Bronchial epithelial cell (primary cell): ENCODE results near the gene SNRPD2. TPM values are rescaled to one million over a fixed set of nuclear protein-coding genes. Genes with fewer than 3 reads are reported as not detected.

Experiments used
- DNase-seq: peaks from one replicate; pipeline ENCODE4 v3.0.0-alpha.2; 2010; ENCODE audit warnings: low read depth
- FAIRE-seq: peaks from 2 replicates; lab custom pipeline; 2011; peaks lifted over from hg19 to GRCh38; lab: Jason Lieb, UNC
- H3K27me3 ChIP-seq: 2 replicates; pipeline ENCODE4 v1.5.1; 2011; ENCODE audit warnings: low read length; ENCODE audit not compliant: control insufficient read depth, insufficient read depth
- H3K36me3 ChIP-seq: 2 replicates; pipeline ENCODE4 v1.5.1; 2011; ENCODE audit warnings: low read length; ENCODE audit not compliant: control insufficient read depth, insufficient read depth
- H3K4me3 ChIP-seq: 2 replicates; pipeline ENCODE4 v1.5.1; 2011; ENCODE audit warnings: mild to moderate bottlenecking, low read depth, low read length, control low read depth
- total RNA-seq: library from RNA; depleted of rRNA; stranded (reverse); fragments of >200 nt; gene quantifications from 2 replicates; pipeline ENCODE4 v1.2.1, GENCODE V29; 2014
- TF ChIP-seq, protein P1 (sequence below): IDR thresholded peaks from 2 replicates; pipeline ENCODE4 v1.5.1; 2011; ENCODE audit warnings: mild to moderate bottlenecking, moderate library complexity, low read length, control low read depth, inconsistent platforms; ENCODE audit not compliant: insufficient read depth, severe bottlenecking

Gene SNRPD2
- total RNA-seq, 1 donor from 2014 or later, result 429 TPM

DNA sequence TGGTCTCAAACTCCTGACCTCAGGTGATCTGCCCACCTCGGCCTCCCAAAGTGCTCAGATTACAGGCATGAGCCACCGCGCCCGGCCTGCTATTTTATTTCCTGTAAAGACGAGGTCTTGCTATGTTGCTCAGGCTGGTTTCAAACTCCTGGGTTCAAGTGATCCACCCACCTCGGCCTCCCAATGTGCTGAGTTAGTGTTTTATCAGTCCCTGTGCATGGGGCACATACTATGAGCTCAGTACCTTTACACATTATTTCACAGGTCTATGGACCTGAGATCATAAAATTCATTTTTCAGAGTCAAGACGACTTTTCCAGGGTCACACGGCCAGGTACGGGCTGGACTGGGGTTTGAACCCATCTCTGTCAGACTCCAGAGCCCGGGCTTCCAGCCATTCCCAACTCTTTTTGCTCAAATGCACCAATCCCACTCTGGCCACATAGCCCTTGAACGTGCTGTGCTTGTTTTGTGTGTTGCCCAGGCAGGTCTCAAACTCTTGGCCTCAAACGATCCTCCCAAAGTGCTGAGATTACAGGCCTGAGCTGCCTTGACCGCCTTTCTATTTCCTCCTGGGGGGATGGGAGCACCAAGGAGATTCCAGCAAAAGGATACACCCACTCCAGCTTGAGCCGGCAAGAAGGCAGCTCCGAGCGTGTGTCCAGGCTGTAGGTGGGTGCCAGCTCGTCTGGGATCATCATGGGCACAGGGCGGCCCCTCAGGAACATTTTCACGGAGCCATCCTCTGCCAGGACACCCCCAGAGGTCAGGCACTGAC lies 53.7 kb downstream of the SNRPD2 start:
- Histone ChIP-seq H3K27me3 (no peaks in the 10 kb centered on the region), H3K36me3 (peaks cover 1% of the 10 kb centered on the region), H3K4me3 (peak overlapping the region; percentile 83)
- DNase-seq, result peak; percentile 78
- FAIRE-seq, result no peak
- TF ChIP-seq, protein P1, sequence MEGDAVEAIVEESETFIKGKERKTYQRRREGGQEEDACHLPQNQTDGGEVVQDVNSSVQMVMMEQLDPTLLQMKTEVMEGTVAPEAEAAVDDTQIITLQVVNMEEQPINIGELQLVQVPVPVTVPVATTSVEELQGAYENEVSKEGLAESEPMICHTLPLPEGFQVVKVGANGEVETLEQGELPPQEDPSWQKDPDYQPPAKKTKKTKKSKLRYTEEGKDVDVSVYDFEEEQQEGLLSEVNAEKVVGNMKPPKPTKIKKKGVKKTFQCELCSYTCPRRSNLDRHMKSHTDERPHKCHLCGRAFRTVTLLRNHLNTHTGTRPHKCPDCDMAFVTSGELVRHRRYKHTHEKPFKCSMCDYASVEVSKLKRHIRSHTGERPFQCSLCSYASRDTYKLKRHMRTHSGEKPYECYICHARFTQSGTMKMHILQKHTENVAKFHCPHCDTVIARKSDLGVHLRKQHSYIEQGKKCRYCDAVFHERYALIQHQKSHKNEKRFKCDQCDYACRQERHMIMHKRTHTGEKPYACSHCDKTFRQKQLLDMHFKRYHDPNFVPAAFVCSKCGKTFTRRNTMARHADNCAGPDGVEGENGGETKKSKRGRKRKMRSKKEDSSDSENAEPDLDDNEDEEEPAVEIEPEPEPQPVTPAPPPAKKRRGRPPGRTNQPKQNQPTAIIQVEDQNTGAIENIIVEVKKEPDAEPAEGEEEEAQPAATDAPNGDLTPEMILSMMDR, result no peak

Other genes starting within 250 kb of the SNRPD2 start
- 3.6 and 4.2 TPM in 2 replicates for gene FOSB, start 224.0 kb downstream of the SNRPD2 start, total RNA-seq
- 2.1 and 2.9 TPM in 2 replicates for gene RTN2, start 194.9 kb downstream of the SNRPD2 start, total RNA-seq
- 1.4 and 1.6 TPM in 2 replicates for gene PPM1N, start 193.5 kb downstream of the SNRPD2 start, total RNA-seq
- 59.0 and 86.0 TPM in 2 replicates for gene VASP, start 184.5 kb downstream of the SNRPD2 start, total RNA-seq
- 5.3 and 7.0 TPM in 2 replicates for gene OPA3, start 107.2 kb downstream of the SNRPD2 start, total RNA-seq
- gene GPR4, start 89.7 kb downstream of the SNRPD2 start, total RNA-seq, result not detected in 2 replicates
- 144 and 153 TPM in 2 replicates for gene EML2, start 52.6 kb downstream of the SNRPD2 start, total RNA-seq
- gene GIPR, start 23.7 kb downstream of the SNRPD2 start, total RNA-seq, result 0.38 and 0.53 TPM in 2 replicates
- gene QPCTL, start 713 bp upstream of the SNRPD2 start, total RNA-seq, result 7.7 and 11.6 TPM in 2 replicates
- gene FBXO46, start 38.9 kb upstream of the SNRPD2 start, total RNA-seq, result 2.4 and 5.5 TPM in 2 replicates
- gene MEIOSIN, start 41.5 kb upstream of the SNRPD2 start, total RNA-seq, result not detected in 2 replicates
- 1.7 and 2.1 TPM in 2 replicates for gene SIX5, start 77.3 kb upstream of the SNRPD2 start, total RNA-seq
- gene DMPK, start 90.5 kb upstream of the SNRPD2 start, total RNA-seq, result 4.7 and 9.1 TPM in 2 replicates
- 25.3 and 29.0 TPM in 2 replicates for gene DMWD, start 100.9 kb upstream of the SNRPD2 start, total RNA-seq
- gene RSPH6A, start 123.4 kb upstream of the SNRPD2 start, total RNA-seq, result under 0.01 TPM in 1 of 2 replicates, not detected in the other
- gene SYMPK, start 171.2 kb upstream of the SNRPD2 start, total RNA-seq, result 27.9 and 29.7 TPM in 2 replicates
- gene FOXA3, start 172.4 kb upstream of the SNRPD2 start, total RNA-seq, result not detected in 2 replicates
- 11.3 and 11.8 TPM in 2 replicates for gene IRF2BP1, start 194.2 kb upstream of the SNRPD2 start, total RNA-seq
- 0.53 and 0.90 TPM in 2 replicates for gene MYPOP, start 210.7 kb upstream of the SNRPD2 start, total RNA-seq
- not detected in 2 replicates for gene NANOS2, start 222.8 kb upstream of the SNRPD2 start, total RNA-seq